H1 (cell line): ENCODE measurements around the gene GID8. TPM values are rescaled to one million over a fixed set of nuclear protein-coding genes. Genes with fewer than 3 reads are reported as not detected.

ENCODE experiments used
- ATF2 ChIP-seq: IDR thresholded peaks from 2 replicates; pipeline ENCODE4 v1.6.1; 2012; ENCODE audit warnings: low read length, inconsistent platforms
- E2F6 ChIP-seq: IDR thresholded peaks from 2 replicates; pipeline ENCODE4 v1.6.1; 2012; ENCODE audit warnings: inconsistent platforms
- KDM5A ChIP-seq: fragments of 200-600 bp; IDR thresholded peaks from 2 replicates; pipeline ENCODE4 v1.7.1; 2012; ENCODE audit warnings: mild to moderate bottlenecking, low read length, inconsistent platforms, mixed read lengths
- NRF1 ChIP-seq: IDR thresholded peaks from 2 replicates; pipeline ENCODE4 v1.6.1; 2011; ENCODE audit warnings: mild to moderate bottlenecking, low read depth, low read length, improper control_type of control experiment
- POU5F1 ChIP-seq: IDR thresholded peaks from 2 replicates; pipeline ENCODE4 v1.6.1; 2011; ENCODE audit warnings: low read depth, mild to moderate bottlenecking, low read length, moderate library complexity
- RAD21 ChIP-seq, 2 experiments: IDR thresholded peaks in 1 of 2; conservative IDR thresholded peaks in 1 of 2; 2 replicates each; pipeline ENCODE4 v1.6.1; 2011; ENCODE audit warnings: low read depth in 2 of 2, low read length in 2 of 2, improper control_type of control experiment in 1 of 2, inconsistent platforms in 1 of 2, mild to moderate bottlenecking in 1 of 2, moderate library complexity in 1 of 2
- SAP30 ChIP-seq: fragments of 300-600 bp; sonication (generic); IDR thresholded peaks from 2 replicates; pipeline ENCODE4 v1.7.1; 2012; ENCODE audit warnings: low read length, moderate library complexity, mild to moderate bottlenecking, inconsistent platforms; ENCODE audit not compliant: insufficient read depth, insufficient replicate concordance
- USF2 ChIP-seq: IDR thresholded peaks from 2 replicates; pipeline ENCODE4 v1.6.1; 2011; ENCODE audit warnings: low read length, improper control_type of control experiment
- YY1 ChIP-seq: IDR thresholded peaks from 2 replicates; pipeline ENCODE4 v1.6.1; 2011; ENCODE audit warnings: low read depth, mild to moderate bottlenecking, low read length
- polyA plus RNA-seq, 7 experiments: library from polyadenylated mRNA; depleted of rRNA in 3 of 7; stranded (reverse) in 5 of 7; unstranded in 2 of 7; fragments of >200 nt in 5 of 7; fragments of 200-250 nt in 2 of 7; gene quantifications; 1 replicate in 5 of 7; 2 replicates in 1 of 7; 4 replicates in 1 of 7; pipeline versions ENCODE4 v1.2.1 to v1.2.3, GENCODE V29; 2011 to 2013; ENCODE audit warnings: missing spikeins in 2 of 7, mixed read lengths in 2 of 7
- total RNA-seq: library from RNA; stranded (reverse); fragmentation: NEBNext Ultra II Directional; extraction: Animal tissue kit (Norgen Biotek cat#: 25700); gene quantifications from 2 replicates; pipeline ENCODE4 v1.2.1, GENCODE V29; 2021

The GID8 gene
- total and polyA plus RNA-seq, 2 of the 8 experiments (the other 6 are each of a cell fraction or from before 2014, with no cell fraction given), result 39.7 to 72.9 TPM

- no peak for TF ChIP-seq USF2
- TF ChIP-seq E2F6, result no peak
- TF ChIP-seq RAD21 (IDR thresholded peaks at IDR 0.05 in 1 of 2, conservative IDR thresholded peaks at IDR 0.05 in 1 of 2; ENCODE audit: low read depth in 2 of 2, low read length in 2 of 2), result no peak
- TF ChIP-seq KDM5A, result no peak
- no peak for TF ChIP-seq SAP30
- TF ChIP-seq NRF1, result no peak
- no peak for TF ChIP-seq ATF2
- no peak for TF ChIP-seq YY1
- TF ChIP-seq POU5F1, result no peak
These were observed 17.8 kb downstream of the GID8 start (continued) for GRCh38 chr20:62955519-62956386.
